CD8-positive, alpha-beta memory T cell (primary cell): ENCODE data around the gene MRPS18A. TPM values are rescaled to one million over a fixed set of nuclear protein-coding genes. Genes with fewer than 3 reads are reported as not detected.
A peak's percentile ranks its signal among the peaks of the same experiment; 100 is the strongest.

Experiments used
- CTCF ChIA-PET: fragments of 350-600 bp; sonication (Branson Sonifier 250); formaldehyde crosslinking; loops from one replicate; lab custom pipeline; 2021; ENCODE audit warnings: antibody characterized with exemption; lab: Charles Lee
- POLR2A ChIA-PET: fragments of 350-600 bp; sonication (Branson Sonifier 250); formaldehyde crosslinking; loops from one replicate; lab custom pipeline; 2021; ENCODE audit warnings: antibody characterized with exemption; lab: Charles Lee
- DNase-seq, 5 donors: peaks; one replicate each; pipeline versions ENCODE4 v3.0.0 to v3.0.0-alpha.2; 2020 to 2022; ENCODE audit warnings: mixed read lengths in 1 of 5
- H3K27ac ChIP-seq: one replicate; pipeline ENCODE4 v1.7.0; 2013; ENCODE audit warnings: low read depth, mild to moderate bottlenecking, low read length, moderate library complexity
- H3K27me3 ChIP-seq: 2 replicates; pipeline ENCODE4 v1.7.0; 2013; ENCODE audit warnings: low read length, mild to moderate bottlenecking; ENCODE audit not compliant: insufficient read depth, poor library complexity, severe bottlenecking
- H3K36me3 ChIP-seq: 2 replicates; pipeline ENCODE4 v1.7.0; 2013; ENCODE audit warnings: mild to moderate bottlenecking, low read length, moderate library complexity; ENCODE audit not compliant: insufficient read depth
- H3K4me1 ChIP-seq: 2 replicates; pipeline ENCODE4 v1.7.0; 2013; ENCODE audit warnings: mild to moderate bottlenecking, low read length, moderate library complexity; ENCODE audit not compliant: insufficient read depth
- H3K4me3 ChIP-seq: 2 replicates; pipeline ENCODE4 v1.7.0; 2013; ENCODE audit warnings: mild to moderate bottlenecking, low read length
- H3K9me3 ChIP-seq: 2 replicates; pipeline ENCODE4 v1.7.0; 2013; ENCODE audit warnings: mild to moderate bottlenecking, low read length
- H3K27ac Mint-ChIP-seq, 8 donors: one replicate each; pipeline ENCODE4 v1.8.0; 2020 to 2021; ENCODE audit warnings: mixed read lengths in 8 of 8, mild to moderate bottlenecking in 6 of 8, inconsistent platforms in 3 of 8, moderate library complexity in 3 of 8
- H3K27me3 Mint-ChIP-seq, 2 donors: one replicate each; pipeline ENCODE4 v1.8.0; 2020 to 2021; ENCODE audit warnings: mixed read lengths in 2 of 2, mild to moderate bottlenecking in 1 of 2, moderate library complexity in 1 of 2
- H3K36me3 Mint-ChIP-seq, 3 donors: one replicate each; pipeline ENCODE4 v1.8.0; 2020 to 2021; ENCODE audit warnings: mixed read lengths in 3 of 3, inconsistent platforms in 1 of 3, mild to moderate bottlenecking in 1 of 3
- H3K4me1 Mint-ChIP-seq, 3 donors: one replicate each; pipeline ENCODE4 v1.8.0; 2020 to 2021; ENCODE audit warnings: mixed read lengths in 3 of 3, inconsistent platforms in 1 of 3, mild to moderate bottlenecking in 1 of 3
- H3K4me3 Mint-ChIP-seq, 7 donors: one replicate each; pipeline ENCODE4 v1.8.0; 2020 to 2021; ENCODE audit warnings: mixed read lengths in 7 of 7, mild to moderate bottlenecking in 6 of 7, moderate library complexity in 4 of 7, inconsistent platforms in 2 of 7
- H3K9me3 Mint-ChIP-seq, 5 donors: one replicate each; pipeline ENCODE4 v1.8.0; 2020 to 2022; ENCODE audit warnings: mixed read lengths in 5 of 5, mild to moderate bottlenecking in 3 of 5, moderate library complexity in 2 of 5, inconsistent platforms in 1 of 5
- polyA plus RNA-seq: library from polyadenylated mRNA; unstranded; fragments of 300-500 nt; fragmentation: Illumina TruSeq; gene quantifications from one replicate; pipeline ENCODE4 v1.2.3, GENCODE V29; 2021
- total RNA-seq, 2 experiments: library from RNA; stranded (reverse); gene quantifications; one replicate each; pipeline ENCODE4 v1.2.3, GENCODE V29; 2021

The MRPS18A gene
- total and polyA plus RNA-seq, 3 experiments from 2014 or later: 60.4 to 65.2 (median 60.6) TPM

DNA sequence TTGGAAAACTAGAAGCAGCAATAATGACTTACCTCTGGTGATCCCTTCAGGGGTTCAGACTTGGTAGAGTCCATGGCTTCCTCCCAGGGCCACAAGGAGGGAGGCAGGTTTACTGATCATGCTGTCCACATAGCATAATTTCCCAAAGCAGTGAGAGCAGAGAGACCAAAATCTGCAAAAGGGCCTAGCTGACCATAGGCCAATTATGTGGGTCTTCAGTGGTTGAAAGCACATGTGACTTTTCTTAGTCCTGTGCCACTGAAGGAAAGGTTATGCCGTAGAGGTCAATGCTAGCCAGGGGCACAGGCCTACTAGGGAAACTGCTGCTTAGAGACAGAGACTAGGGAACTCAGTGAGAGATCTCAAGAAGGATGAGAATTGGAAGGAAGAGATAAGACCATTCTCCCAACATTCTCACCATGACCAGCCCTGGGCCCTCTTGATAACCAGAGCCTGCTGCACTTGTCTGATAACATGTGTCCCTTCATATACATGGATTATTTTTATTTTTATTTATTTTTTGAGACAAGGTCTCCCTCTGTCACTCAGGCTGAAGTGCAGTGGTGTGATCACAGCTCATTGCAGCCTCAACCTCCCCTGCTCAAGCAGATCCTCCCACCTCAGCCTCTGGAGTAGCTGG is 56.5 kb downstream of the MRPS18A start:
- Mint-ChIP-seq H3K4me3 (peak overlapping the region in 5 of 7 donors; percentile 34 to 80 (median 57)), H3K27me3 (peaks cover 0 to 8% of the 10 kb centered on the region in 2 donors), H3K36me3 (peaks cover 0 to 26% (median 1%) of the 10 kb centered on the region in 3 donors), H3K9me3 (no peaks in the 10 kb centered on the region), H3K27ac (peak overlapping the region in 5 of 8 donors; percentile 17 to 83 (median 76)), H3K4me1 (peaks cover 44 to 55% (median 52%) of the 10 kb centered on the region in 3 donors)
- POLR2A ChIA-PET: no interaction called here
- CTCF ChIA-PET: interaction anchor here (2.7 kb wide), 1 partner anchor 37 kb away, joined by 10 read pairs; no protein-coding TSS in a partner anchor
- no peak for DNase-seq
- peak overlapping the region; percentile 92 for H3K27ac ChIP-seq
- H3K9me3 ChIP-seq: no peaks in the 10 kb centered on the region
- H3K36me3 ChIP-seq: no peaks in the 10 kb centered on the region
- no peak overlapping the region for H3K4me3 ChIP-seq
- peaks cover 20% of the 10 kb centered on the region for H3K4me1 ChIP-seq
- H3K27me3 ChIP-seq: no peaks in the 10 kb centered on the region

GRCh38 chr6:43629505-43630300 is 57.9 kb downstream of the MRPS18A start:
- no peaks in the 10 kb centered on the region for H3K27me3 ChIP-seq
- Mint-ChIP-seq H3K4me3 (peak overlapping the region; percentile 96 to 99 (median 98)), H3K9me3 (no peaks in the 10 kb centered on the region), H3K27ac (peak overlapping the region; percentile 90 to 99 (median 98)), H3K36me3 (peaks cover 0 to 33% (median 1%) of the 10 kb centered on the region in 3 donors), H3K27me3 (no peaks in the 10 kb centered on the region), H3K4me1 (peaks cover 34 to 45% (median 40%) of the 10 kb centered on the region in 3 donors)
- peak overlapping the region; percentile 99 for H3K4me3 ChIP-seq
- H3K9me3 ChIP-seq: no peaks in the 10 kb centered on the region
- H3K4me1 ChIP-seq: peaks cover 12% of the 10 kb centered on the region
- H3K27ac ChIP-seq: peak overlapping the region; percentile 92
- CTCF ChIA-PET: interaction anchor here (0.8 to 2.7 kb wide), 4 partner anchors 14 to 54 kb away, joined by 3 to 10 read pairs (median 6); partner anchors contain the start of genes POLH and XPO5
- POLR2A ChIA-PET: interaction anchor here (0.8 to 1.3 kb wide), 6 partner anchors 9 to 651 kb away, joined by 3 to 6 read pairs (median 3); partner anchors contain the start of genes HSP90AB1, PEX6, POLH and XPO5
- DNase-seq: peak; percentile 78 to 88 (median 82)
- no peaks in the 10 kb centered on the region for H3K36me3 ChIP-seq

DNA sequence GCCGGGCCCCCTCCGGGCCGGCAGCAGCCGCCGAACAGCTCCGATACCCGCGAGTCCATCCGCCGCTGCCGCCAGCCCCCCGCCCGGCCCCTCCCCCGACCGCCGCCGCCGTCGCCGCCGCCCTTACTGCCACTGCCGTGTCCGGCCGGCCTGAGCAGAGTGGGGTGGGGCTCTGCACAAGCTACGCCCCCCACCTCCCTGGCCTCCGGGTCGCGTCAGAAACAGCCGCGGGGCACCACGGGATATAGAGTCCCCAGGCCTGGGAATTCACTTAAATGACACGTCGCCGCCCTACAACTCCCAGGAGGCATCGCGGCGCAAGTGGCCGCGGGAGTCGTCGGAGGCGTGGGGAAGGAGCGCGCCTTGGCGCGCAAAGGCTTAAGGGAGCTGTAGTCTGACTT is 58.5 kb downstream of the MRPS18A start, which contains the start of gene GTPBP2:
TSS of gene GTPBP2 (minus strand) at position 161 of the 401 bp plus-strand sequence. CDS start at position 59, 102 bp downstream.
- POLR2A ChIA-PET: interaction anchor here (0.8 to 1.3 kb wide), 6 partner anchors 10 to 651 kb away, joined by 3 to 6 read pairs (median 3); partner anchors contain the start of genes HSP90AB1, PEX6, POLH and XPO5
- CTCF ChIA-PET: interaction anchor here (0.8 to 2.7 kb wide), 4 partner anchors 15 to 53 kb away, joined by 3 to 10 read pairs (median 6); partner anchors contain the start of genes POLH and XPO5
- Mint-ChIP-seq H3K4me1 (peaks cover 34 to 43% (median 39%) of the 10 kb centered on the region in 3 donors), H3K27ac (peak within 1 kb of the TSS; percentile 90 to 99 (median 98)), H3K27me3 (no peaks in the 10 kb centered on the region), H3K9me3 (no peaks in the 10 kb centered on the region), H3K4me3 (peak within 1 kb of the TSS; percentile 96 to 99 (median 98)), H3K36me3 (peaks cover 0 to 39% (median 1%) of the 10 kb centered on the region in 3 donors)
- peak within 1 kb of the TSS; percentile 99 for H3K4me3 ChIP-seq
- DNase-seq: peak; percentile 92 to 96 (median 94)
- peaks cover 11% of the 10 kb centered on the region for H3K4me1 ChIP-seq
- H3K9me3 ChIP-seq: no peaks in the 10 kb centered on the region
- H3K27me3 ChIP-seq: no peaks in the 10 kb centered on the region
- H3K27ac ChIP-seq: peak within 1 kb of the TSS; percentile 92
- no peaks in the 10 kb centered on the region for H3K36me3 ChIP-seq

GRCh38 chr6:43628393-43629103 is 59.0 kb downstream of the MRPS18A start:
- H3K4me1 ChIP-seq: peaks cover 11% of the 10 kb centered on the region
- Mint-ChIP-seq H3K27me3 (no peaks in the 10 kb centered on the region), H3K4me3 (peak overlapping the region; percentile 96 to 99 (median 98)), H3K4me1 (peaks cover 31 to 40% (median 35%) of the 10 kb centered on the region in 3 donors), H3K36me3 (peaks cover 0 to 44% (median 3%) of the 10 kb centered on the region in 3 donors), H3K27ac (peak overlapping the region; percentile 90 to 99 (median 98)), H3K9me3 (no peaks in the 10 kb centered on the region)
- peaks cover 4% of the 10 kb centered on the region for H3K36me3 ChIP-seq
- H3K9me3 ChIP-seq: no peaks in the 10 kb centered on the region
- ChIA-PET POLR2A (interaction anchor here (0.8 to 1.3 kb wide), 4 partner anchors 9 to 618 kb away, joined by 3 to 6 read pairs (median 4); partner anchors contain the start of genes HSP90AB1, POLH, XPO5 and ZNF318), CTCF (interaction anchor here (1.9 to 2.7 kb wide), 2 partner anchors 20 to 39 kb away, joined by 9 to 10 read pairs; no protein-coding TSS in a partner anchor)
- H3K27ac ChIP-seq: peak overlapping the region; percentile 89
- no peaks in the 10 kb centered on the region for H3K27me3 ChIP-seq
- DNase-seq: peak; percentile 29 to 75 (median 48)
- peak overlapping the region; percentile 84 for H3K4me3 ChIP-seq

- peak overlapping the region; percentile 89 for H3K27ac ChIP-seq
- H3K4me1 ChIP-seq: peaks cover 11% of the 10 kb centered on the region
- H3K36me3 ChIP-seq: peaks cover 12% of the 10 kb centered on the region
- H3K27me3 Mint-ChIP-seq: no peaks in the 10 kb centered on the region
- no peaks in the 10 kb centered on the region for H3K9me3 Mint-ChIP-seq
- H3K27ac Mint-ChIP-seq: peak overlapping the region in 7 of 8 donors; percentile 27 to 93 (median 80)
- H3K4me3 ChIP-seq: no peak overlapping the region
- POLR2A ChIA-PET: no interaction called here
- H3K4me1 Mint-ChIP-seq: peaks cover 31 to 41% (median 37%) of the 10 kb centered on the region in 3 donors
- peaks cover 0 to 57% (median 3%) of the 10 kb centered on the region in 3 donors for H3K36me3 Mint-ChIP-seq
- no peaks in the 10 kb centered on the region for H3K9me3 ChIP-seq
- no peaks in the 10 kb centered on the region for H3K27me3 ChIP-seq
- CTCF ChIA-PET: interaction anchor here (1.3 kb wide), 1 partner anchor 41 kb away, joined by 3 read pairs; no protein-coding TSS in a partner anchor
- no peak for DNase-seq
- peak overlapping the region; percentile 19 to 98 (median 69) for H3K4me3 Mint-ChIP-seq
Observed at GRCh38 chr6:43627008-43627825, 60.4 kb downstream of the MRPS18A start.

- DNase-seq: no peak
- peaks cover 27% of the 10 kb centered on the region for H3K36me3 ChIP-seq
- H3K27ac Mint-ChIP-seq: peak overlapping the region in 1 of 8 donors; percentile 56
- no peaks in the 10 kb centered on the region for H3K27me3 ChIP-seq
- no peak overlapping the region for H3K4me3 Mint-ChIP-seq
- POLR2A ChIA-PET: no interaction called here
- H3K36me3 Mint-ChIP-seq: peaks cover 0 to 75% (median 3%) of the 10 kb centered on the region in 3 donors
- no peaks in the 10 kb centered on the region for H3K9me3 ChIP-seq
- no peak overlapping the region for H3K4me3 ChIP-seq
- CTCF ChIA-PET: no interaction called here
- H3K27ac ChIP-seq: peak overlapping the region; percentile 89
- H3K4me1 Mint-ChIP-seq: peaks cover 34 to 40% (median 35%) of the 10 kb centered on the region in 3 donors
- H3K9me3 Mint-ChIP-seq: no peaks in the 10 kb centered on the region
- H3K4me1 ChIP-seq: peaks cover 11% of the 10 kb centered on the region
- H3K27me3 Mint-ChIP-seq: no peaks in the 10 kb centered on the region
Observed at GRCh38 chr6:43625393-43625992, 62.1 kb downstream of the MRPS18A start.
